ENCODE data around the gene MRNIP. TPM values are rescaled to one million over a fixed set of nuclear protein-coding genes. Genes with fewer than 3 reads are reported as not detected.

Gene MRNIP
- total and polyA plus RNA-seq, 2 of the 8 experiments (the other 6 are each of a cell fraction or from before 2014, with no cell fraction given) = 29.6 TPM

DNA sequence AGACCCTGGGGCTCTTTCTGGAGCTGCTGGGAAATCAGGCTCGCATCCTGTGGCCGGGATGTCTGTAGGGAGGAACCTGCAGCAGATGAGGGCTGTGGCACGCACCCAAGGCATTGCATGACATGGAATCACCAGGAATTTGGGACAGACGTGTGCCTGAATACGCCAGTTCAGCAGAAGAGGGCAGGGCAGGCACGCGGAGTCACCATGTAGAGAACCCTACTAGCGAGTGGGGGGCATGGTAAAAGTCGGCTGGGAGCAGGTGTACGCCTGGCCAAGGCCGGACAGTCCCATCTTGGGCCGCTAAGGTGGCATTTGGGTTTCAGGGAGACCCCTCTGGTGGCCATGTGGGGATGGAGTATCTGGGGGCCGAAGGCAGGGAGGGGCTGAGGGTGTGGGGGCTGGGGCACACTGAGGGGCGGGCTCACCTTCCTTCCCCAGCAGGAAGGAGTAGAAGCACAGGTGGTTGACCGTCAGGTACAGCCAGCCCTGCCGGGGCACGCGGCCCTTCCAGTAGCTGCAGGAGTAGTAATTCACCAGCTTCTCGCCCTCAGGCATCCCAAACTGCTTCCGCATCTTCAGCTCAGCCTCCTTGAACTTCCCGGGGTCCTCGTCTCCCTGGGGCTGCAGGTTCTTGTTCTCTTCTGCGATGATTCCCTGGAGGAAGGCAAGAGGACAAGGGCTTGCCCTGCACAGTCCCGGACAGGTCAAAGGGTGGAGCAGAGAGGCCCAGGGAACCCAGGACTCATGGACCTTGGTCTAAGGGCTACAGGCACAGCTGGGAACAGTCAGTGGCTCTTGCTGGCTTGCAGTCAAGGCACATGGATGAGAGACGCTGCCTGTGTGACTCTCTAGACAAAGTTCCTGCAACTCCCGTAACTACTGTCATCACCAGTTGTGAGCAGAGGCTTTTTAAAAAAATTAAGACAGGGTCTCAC lies 35.6 kb upstream of the MRNIP start:
- Histone ChIP-seq H4K5ac (ENCODE audit: insufficient read length, low read depth, low read length) (no peak overlapping the region), H3K18ac (ENCODE audit: extremely low read depth, low read length) (no peak overlapping the region), H3K4me3 (ENCODE audit: extremely low read depth in 1 of 4, insufficient read depth in 2 of 4, low read depth in 3 of 4, low read length in 4 of 4) (no peak overlapping the region), H3K36me3 (ENCODE audit: control insufficient read depth in 2 of 4, insufficient read depth in 4 of 4, low read length in 3 of 4) (peaks cover 12 to 32% (median 22%) of the 10 kb centered on the region in 4 experiments), H2AFZ (ENCODE audit: low read length) (no peak overlapping the region), H2BK12ac (ENCODE audit: low read depth, low read length) (no peak overlapping the region), H3K27me3 (replicated peaks in 1 of 4; ENCODE audit: control insufficient read depth in 3 of 4, extremely low read depth in 1 of 4, insufficient read depth in 3 of 4, low read length in 3 of 4) (no peaks in the 10 kb centered on the region), H3K4me1 (replicated peaks in 1 of 4; ENCODE audit: control insufficient read depth in 3 of 4, insufficient read depth in 4 of 4, low read length in 3 of 4) (peaks cover 0 to 3% (median 0%) of the 10 kb centered on the region in 4 experiments; a peak in 1 of 7 replicates), H2BK120ac (replicated peaks; ENCODE audit: low read depth, low read length) (no peak overlapping the region), H3K27ac (ENCODE audit: low read depth, low read length) (no peak overlapping the region), H2BK20ac (ENCODE audit: low read length) (no peak overlapping the region), H3K79me2 (ENCODE audit: control insufficient read depth in 1 of 2, insufficient read depth in 2 of 2, low read length in 2 of 2) (no peaks in the 10 kb centered on the region), H4K20me1 (replicated peaks in 1 of 2; ENCODE audit: control insufficient read depth in 1 of 2, insufficient read depth in 2 of 2, low read length in 2 of 2) (peaks cover 0 to 4% of the 10 kb centered on the region in 2 experiments), H2BK15ac (ENCODE audit: low read length) (no peak overlapping the region), H3K56ac (replicated peaks; ENCODE audit: insufficient read length, low read depth, low read length) (no peak overlapping the region), H3K23ac (ENCODE audit: insufficient read length) (no peak overlapping the region), H4K8ac (ENCODE audit: extremely low read depth, insufficient read depth, low read length) (no peak overlapping the region), H3K4ac (replicated peaks; ENCODE audit: insufficient read length, low read depth, low read length) (no peak overlapping the region), H2BK5ac (ENCODE audit: low read depth, low read length) (no peak overlapping the region; the same call in 1 of the 2 replicates), H3K23me2 (ENCODE audit: low read depth, low read length) (no peaks in the 10 kb centered on the region), H3K9ac (replicated peaks in 1 of 4; ENCODE audit: extremely low read depth in 1 of 4, low read depth in 3 of 4, low read length in 3 of 4) (no peak overlapping the region), H3K9me3 (ENCODE audit: insufficient read depth in 2 of 2, low read depth in 1 of 2, low read length in 1 of 2) (no peaks in the 10 kb centered on the region), H4K91ac (replicated peaks; ENCODE audit: insufficient read length, low read length) (no peak overlapping the region), H3K79me1 (ENCODE audit: low read depth, low read length) (no peaks in the 10 kb centered on the region), H2AK5ac (ENCODE audit: low read depth, low read length) (no peak overlapping the region), H3K14ac (ENCODE audit: insufficient read length) (no peak overlapping the region), H3K4me2 (ENCODE audit: insufficient read depth in 1 of 2, low read depth in 2 of 2, low read length in 2 of 2) (no peak overlapping the region)
- no peak for DNase-seq (ENCODE audit: low read depth in 1 of 2, low spot score in 2 of 2)
- no peak for FAIRE-seq
- WGBS, 2 experiments (ENCODE audit: extremely low coverage in 1 of 2, insufficient coverage in 1 of 2, insufficient read length in 1 of 2, insufficient replicate concordance in 2 of 2, low coverage in 1 of 2, low lambda C conversion rate in 2 of 2, missing lambda C conversion rate in 1 of 2) = 93% methylated on average over 25 of the region's 26 CpGs; no CpG with 5 or more reads in 1 of the 2 experiments
- CTCF ChIA-PET (ENCODE audit: partially characterized antibody) = interaction anchor here (1.1 to 3.1 kb wide), 3 partner anchors 9 to 97 kb away, joined by 3 to 13 read pairs (median 5); no protein-coding TSS in a partner anchor
- POLR2A ChIA-PET (ENCODE audit: partially characterized antibody) = interaction anchor here (1.1 to 1.6 kb wide), 2 partner anchors 12 to 15 kb away, joined by 3 to 5 read pairs; no protein-coding TSS in a partner anchor
- TF ChIP-seq GTF2F1 (IDR thresholded peaks at IDR 0.05; ENCODE audit: borderline replicate concordance, low read depth, low read length) = no peak
- TF ChIP-seq EZH2 (IDR thresholded peaks at IDR 0.05; ENCODE audit: low read depth, low read length, severe bottlenecking) = no peak

Measured in H1 (cell line).